Transverse colon (tissue), 4 donors: ENCODE measurements around the gene UTP11. TPM values are rescaled to one million over a fixed set of nuclear protein-coding genes. Genes with fewer than 3 reads are reported as not detected.

Experiments used
- DNase-seq: peaks from one replicate; pipeline ENCODE4 v3.0.0-alpha.2; 2019
- H3K27ac ChIP-seq, 4 donors: fragments of 200-600 bp; sonication (generic); 2 replicates each; pipeline ENCODE4 v1.5.1; 2016 to 2018; ENCODE audit warnings: inconsistent platforms in 4 of 4
- H3K27me3 ChIP-seq: fragments of 200-600 bp; sonication (generic); 2 replicates; pipeline ENCODE4 v1.5.1; 2017; ENCODE audit warnings: inconsistent platforms
- H3K36me3 ChIP-seq, 4 donors: fragments of 200-600 bp; sonication (generic); 2 replicates each; pipeline ENCODE4 v1.5.1; 2017 to 2019; ENCODE audit warnings: inconsistent platforms in 4 of 4
- H3K4me1 ChIP-seq, 4 donors: fragments of 200-600 bp; sonication (generic); 2 replicates each; pipeline ENCODE4 v1.5.1; 2017 to 2020; ENCODE audit warnings: inconsistent platforms in 4 of 4
- H3K4me3 ChIP-seq, 4 donors: fragments of 200-600 bp; sonication (generic); 1 replicate in 1 of 4; 2 replicates in 3 of 4; pipeline versions ENCODE4 v1.5.1 to v1.6.1; 2017 to 2019; ENCODE audit warnings: inconsistent platforms in 4 of 4
- H3K9me3 ChIP-seq, 2 donors: fragments of 200-600 bp; sonication (generic); 2 replicates each; pipeline ENCODE4 v1.5.1; 2017 to 2019; ENCODE audit warnings: inconsistent platforms in 2 of 2
- EP300 ChIP-seq: sonication (generic); formaldehyde crosslinking; IDR thresholded peaks from one replicate; pipeline ENCODE4 v1.6.1; 2017; ENCODE audit warnings: antibody characterized with exemption, low read depth
- POLR2A ChIP-seq: fragments of 450-650 bp; IDR thresholded peaks from one replicate; pipeline ENCODE4 v1.6.1; 2016; ENCODE audit warnings: antibody characterized with exemption, mild to moderate bottlenecking, moderate library complexity
- POLR2AphosphoS5 ChIP-seq, 3 donors: sonication (generic); formaldehyde crosslinking; IDR thresholded peaks; one replicate each; pipeline ENCODE4 v1.6.1; 2016; ENCODE audit warnings: antibody characterized with exemption in 3 of 3
- WGBS, 2 donors: methylation state at CpG; one replicate each; pipeline ENCODE4 v1.1.5; 2018; ENCODE audit warnings: low coverage in 1 of 2; 5-methylcytosine and 5-hydroxymethylcytosine counted together
- in situ Hi-C, 4 donors: fragments of 200-750 bp; cut with MboI; loops; one replicate each; pipeline versions ENCODE4 v1.15.0 to v1.15.1; 2017; ENCODE audit warnings: low sequenced_read_pairs in 3 of 4, low pct_ligation_motif_present in 1 of 4, low pct_unique_long_range_greater_than_20kb in 1 of 4
- intact Hi-C: fragments of 100-400 bp; cut with DNase I; formaldehyde crosslinking; loops from one replicate; pipeline ENCODE4 v1.15.1; 2023; ENCODE audit warnings: low total_unique reads
- total RNA-seq, 4 donors: library from RNA; depleted of rRNA; stranded (reverse); fragments of >200 nt; gene quantifications; one replicate each; pipeline ENCODE4 v1.1.0, GENCODE V29; 2016
- TF ChIP-seq, protein P1 (sequence below), 5 experiments: fragments of 200-600 bp in 3 of 5; fragments of 450-650 bp in 2 of 5; sonication (generic) in 3 of 5; IDR thresholded peaks; 1 replicate in 2 of 5; 2 replicates in 3 of 5; pipeline ENCODE4 v1.5.1; 2016 to 2017; ENCODE audit warnings: antibody characterized with exemption in 5 of 5, inconsistent platforms in 3 of 5, mild to moderate bottlenecking in 2 of 5, moderate library complexity in 1 of 5

Gene UTP11
- total RNA-seq, 4 donors from 2014 or later = 3.2 to 22.2 (median 15.3) TPM

DNA sequence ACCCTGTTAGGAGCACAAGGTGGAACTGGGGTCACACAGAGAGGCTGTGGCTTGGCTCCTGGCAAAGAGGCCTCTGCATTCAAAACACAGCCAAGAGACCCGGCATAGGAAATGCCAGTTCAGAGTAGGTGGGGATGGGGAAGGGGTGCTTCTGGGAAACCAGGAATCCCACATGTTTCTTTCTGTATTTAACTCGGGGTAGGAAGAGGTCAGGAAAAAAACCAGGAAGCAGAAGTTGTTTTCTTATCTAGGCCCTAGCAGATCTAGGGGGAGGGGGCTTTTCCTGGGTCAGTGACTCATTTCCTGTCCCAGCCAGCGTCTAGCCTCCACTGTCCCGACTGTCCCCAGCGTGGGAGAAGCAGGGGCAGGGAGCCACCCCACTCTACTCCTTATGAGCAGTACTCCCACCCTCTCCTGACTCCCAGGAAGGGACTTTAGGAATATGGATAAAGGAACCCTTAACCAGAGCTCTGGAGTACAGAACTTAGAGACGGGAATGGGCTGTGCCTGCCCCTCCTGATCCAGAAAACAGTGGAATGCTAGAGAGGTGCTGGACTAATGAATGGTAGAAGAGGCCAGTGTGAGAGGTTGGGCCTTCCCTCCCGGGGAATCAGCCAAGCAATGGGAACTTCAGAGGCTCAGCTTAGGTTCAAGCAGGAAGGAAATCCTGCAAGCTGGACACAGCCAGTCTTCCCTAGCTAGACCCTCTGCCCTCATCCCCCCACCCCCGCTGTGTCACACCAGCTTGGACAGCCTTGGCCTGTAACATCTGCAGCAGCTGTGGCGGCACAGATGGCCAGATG is 12.9 kb upstream of the UTP11 start:
- intact Hi-C loops = no loop called here
- H3K4me1 ChIP-seq = peaks cover 38 to 79% (median 60%) of the 10 kb centered on the region in 4 donors
- WGBS, 2 donors = 19 to 25% methylated on average over 3 to 9 of the region's 9 CpGs
- peaks cover 23% of the 10 kb centered on the region for H3K27me3 ChIP-seq
- no peaks in the 10 kb centered on the region for H3K9me3 ChIP-seq
- peak overlapping the region; percentile 80 to 94 (median 90) for H3K27ac ChIP-seq
- in situ Hi-C loops = no loop called here
- no peak overlapping the region for H3K4me3 ChIP-seq
- DNase-seq = no peak
- TF ChIP-seq POLR2A (no peak), EP300 (no peak), POLR2AphosphoS5 (IDR thresholded peaks at IDR 0.05) (no peak)
- TF ChIP-seq, protein P1, sequence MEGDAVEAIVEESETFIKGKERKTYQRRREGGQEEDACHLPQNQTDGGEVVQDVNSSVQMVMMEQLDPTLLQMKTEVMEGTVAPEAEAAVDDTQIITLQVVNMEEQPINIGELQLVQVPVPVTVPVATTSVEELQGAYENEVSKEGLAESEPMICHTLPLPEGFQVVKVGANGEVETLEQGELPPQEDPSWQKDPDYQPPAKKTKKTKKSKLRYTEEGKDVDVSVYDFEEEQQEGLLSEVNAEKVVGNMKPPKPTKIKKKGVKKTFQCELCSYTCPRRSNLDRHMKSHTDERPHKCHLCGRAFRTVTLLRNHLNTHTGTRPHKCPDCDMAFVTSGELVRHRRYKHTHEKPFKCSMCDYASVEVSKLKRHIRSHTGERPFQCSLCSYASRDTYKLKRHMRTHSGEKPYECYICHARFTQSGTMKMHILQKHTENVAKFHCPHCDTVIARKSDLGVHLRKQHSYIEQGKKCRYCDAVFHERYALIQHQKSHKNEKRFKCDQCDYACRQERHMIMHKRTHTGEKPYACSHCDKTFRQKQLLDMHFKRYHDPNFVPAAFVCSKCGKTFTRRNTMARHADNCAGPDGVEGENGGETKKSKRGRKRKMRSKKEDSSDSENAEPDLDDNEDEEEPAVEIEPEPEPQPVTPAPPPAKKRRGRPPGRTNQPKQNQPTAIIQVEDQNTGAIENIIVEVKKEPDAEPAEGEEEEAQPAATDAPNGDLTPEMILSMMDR (IDR thresholded peaks at IDR 0.05) = no peak
- no peaks in the 10 kb centered on the region for H3K36me3 ChIP-seq

DNA sequence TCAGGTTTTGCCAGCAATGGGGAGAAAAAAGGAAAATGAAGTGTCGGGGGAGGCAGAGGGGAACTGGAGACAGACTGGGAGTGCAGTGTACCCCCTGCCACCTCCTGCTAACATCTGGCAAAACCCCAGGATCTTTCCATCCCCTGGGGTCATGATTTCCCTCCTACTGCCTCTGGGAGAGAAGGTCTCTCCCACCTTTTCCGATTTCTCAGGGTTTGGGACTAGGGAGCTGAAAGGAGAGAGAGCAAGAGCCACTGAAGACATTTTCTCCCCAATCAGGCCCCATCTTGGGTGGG is 12.4 kb upstream of the UTP11 start:
- Histone ChIP-seq H3K9me3 (no peaks in the 10 kb centered on the region), H3K4me3 (no peak overlapping the region), H3K27me3 (peaks cover 28% of the 10 kb centered on the region), H3K27ac (peak overlapping the region; percentile 80 to 94 (median 90)), H3K36me3 (no peaks in the 10 kb centered on the region), H3K4me1 (peaks cover 38 to 79% (median 60%) of the 10 kb centered on the region in 4 donors)
- WGBS, 2 donors = 40 to 84% methylated on average over 1 to 2 of the region's 2 CpGs
- intact Hi-C loops = no loop called here
- DNase-seq = no peak
- in situ Hi-C loops = no loop called here
- TF ChIP-seq POLR2AphosphoS5 (IDR thresholded peaks at IDR 0.05) = no peak
- TF ChIP-seq, protein P1 (IDR thresholded peaks at IDR 0.05) = no peak
- TF ChIP-seq POLR2A = no peak
- TF ChIP-seq EP300 = no peak

DNA sequence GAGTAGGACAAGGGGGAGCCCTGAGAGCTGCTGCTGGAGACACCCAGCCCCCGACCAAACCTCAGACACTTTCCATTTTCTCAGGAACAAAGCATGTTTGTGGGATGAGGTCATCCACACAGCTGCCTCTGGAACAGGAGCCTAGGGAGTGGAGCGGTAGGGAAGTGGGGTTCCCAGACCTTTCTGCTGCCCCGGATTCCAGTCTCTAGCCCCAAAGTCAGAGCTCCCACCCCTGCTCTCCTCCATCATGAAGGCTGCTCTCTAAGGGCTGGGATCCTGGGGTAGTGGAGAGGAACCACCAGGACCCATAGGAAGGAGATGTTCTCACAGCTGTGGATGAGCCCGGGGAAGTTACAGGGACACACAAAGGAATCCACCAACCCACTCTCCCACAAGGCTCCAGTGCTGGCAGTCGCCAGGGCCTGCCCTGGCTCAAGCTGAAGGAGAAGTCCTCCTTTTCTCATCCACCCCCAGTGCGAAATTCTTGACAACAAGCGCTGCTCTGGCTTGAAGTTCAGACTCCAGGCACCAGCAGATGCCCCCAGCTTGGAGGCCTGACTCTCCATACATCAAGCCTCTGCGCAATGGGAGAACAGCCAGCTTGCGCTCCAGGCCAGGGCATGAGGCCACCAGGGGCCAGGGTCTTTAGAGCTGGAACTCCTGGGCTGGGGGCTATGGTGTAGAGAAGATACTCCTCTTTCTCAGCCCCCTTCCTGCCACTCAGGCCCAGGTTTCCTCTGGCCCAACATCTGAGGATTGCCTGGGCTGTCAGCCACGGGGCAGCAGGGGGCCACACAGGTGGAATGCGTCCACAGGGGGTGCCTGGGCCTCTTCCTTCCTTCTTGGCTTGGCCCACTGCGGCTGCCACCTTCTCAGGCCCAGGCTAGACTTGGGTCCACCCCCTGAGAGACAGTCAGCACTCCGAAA is 11.7 kb upstream of the UTP11 start:
- no peak for DNase-seq
- peaks cover 31% of the 10 kb centered on the region for H3K27me3 ChIP-seq
- H3K27ac ChIP-seq = peak overlapping the region; percentile 80 to 94 (median 90)
- no peaks in the 10 kb centered on the region for H3K36me3 ChIP-seq
- H3K4me1 ChIP-seq = peaks cover 38 to 75% (median 59%) of the 10 kb centered on the region in 4 donors
- TF ChIP-seq EP300 (no peak), POLR2AphosphoS5 (IDR thresholded peaks at IDR 0.05) (no peak), POLR2A (no peak)
- TF ChIP-seq, protein P1 (IDR thresholded peaks at IDR 0.05) = no peak
- H3K4me3 ChIP-seq = peak overlapping the region in 1 of 4 donors; percentile 4
- WGBS, 2 donors = 55% methylated on average over 13 of the region's 13 CpGs; no CpG with 5 or more reads in 1 of the 2 donors
- in situ Hi-C loops (no loop called here), intact Hi-C loops (no loop called here)
- H3K9me3 ChIP-seq = no peaks in the 10 kb centered on the region
